GM18868 (cell line): ENCODE data around the gene JMJD1C.

ENCODE experiments used
- ATAC-seq: cut with Tn5 transposase; IDR thresholded peaks from one replicate; pipeline ENCODE4 v1.9.1; 2021; ENCODE audit warnings: mild to moderate bottlenecking, moderate library complexity; ENCODE audit not compliant: unreplicated experiment

The JMJD1C gene

DNA sequence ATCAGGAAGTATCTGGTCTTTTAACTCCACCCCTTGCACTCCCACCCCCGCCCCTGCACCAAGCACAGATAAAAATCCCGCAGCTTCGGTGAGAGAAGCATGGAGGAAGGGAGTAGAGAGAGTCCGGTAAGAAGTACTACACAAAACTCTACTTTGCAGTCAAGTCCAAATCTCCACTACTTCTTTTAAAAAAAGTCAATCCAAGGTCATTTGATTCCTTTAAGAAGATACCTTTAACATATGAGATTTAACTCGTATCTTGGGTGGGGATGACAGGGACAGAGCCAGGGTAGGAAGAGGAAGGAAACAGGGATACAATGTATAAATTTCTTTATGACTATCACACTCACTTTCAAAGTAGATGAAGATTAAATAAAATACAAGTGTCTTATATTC is 200.6 kb downstream of the JMJD1C start:
- no peak for ATAC-seq

DNA sequence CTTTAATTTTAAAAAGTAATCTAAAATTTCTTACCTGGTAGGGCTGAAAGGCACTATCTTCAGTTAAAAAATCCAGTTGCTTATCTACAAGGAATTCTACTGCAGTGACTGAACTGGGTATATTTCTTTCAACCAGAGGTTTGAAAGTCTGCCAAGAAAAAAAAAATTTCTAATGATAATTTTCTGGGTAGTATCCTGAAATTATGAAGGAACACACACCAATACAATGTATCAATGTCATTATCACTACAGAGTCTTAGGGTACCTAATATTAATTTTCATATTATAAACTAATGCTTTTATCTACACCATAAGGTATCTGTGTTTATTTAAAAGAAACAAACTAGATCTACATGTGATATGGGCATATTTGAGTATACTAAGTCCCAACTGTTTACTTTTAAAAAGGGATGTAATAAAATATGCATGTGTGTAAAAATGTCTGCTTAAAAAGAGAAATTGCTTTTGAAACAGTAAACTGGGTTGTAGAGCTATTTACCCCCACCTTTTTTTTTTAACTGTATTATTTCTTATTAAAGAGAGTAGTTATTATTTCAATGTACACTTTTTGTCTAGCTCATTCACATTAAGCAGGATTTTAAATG is 201.1 kb downstream of the JMJD1C start:
- ATAC-seq, result no peak

DNA sequence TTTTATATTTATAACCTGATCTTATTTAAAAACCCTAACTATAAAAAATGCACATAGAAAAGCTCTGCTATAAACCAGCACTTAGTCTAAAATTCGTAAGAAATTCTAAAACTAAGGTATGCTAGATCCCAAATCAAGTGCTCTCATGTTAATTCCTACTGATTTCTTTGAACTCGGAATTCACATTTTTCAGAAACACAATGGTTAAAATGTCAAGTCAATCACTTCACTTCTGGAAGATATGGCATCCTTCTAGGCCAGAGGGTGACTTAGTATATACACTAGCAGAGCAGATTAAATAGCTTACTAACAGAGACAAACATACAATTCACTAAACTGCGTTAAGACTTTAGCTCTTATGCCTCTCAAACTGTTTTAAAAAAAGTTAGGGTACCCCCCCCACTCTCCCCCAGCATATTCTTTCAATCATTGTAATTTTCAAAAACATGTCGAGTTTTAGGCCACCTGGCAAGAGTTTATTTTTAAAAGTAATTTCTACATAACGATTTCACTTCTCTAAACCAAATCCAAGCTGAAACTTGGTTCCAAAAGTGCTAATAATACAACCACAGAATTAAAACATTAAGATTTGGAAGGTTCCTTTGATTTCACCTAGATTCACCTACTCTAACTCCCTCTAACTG is 203.2 kb downstream of the JMJD1C start:
- no peak for ATAC-seq

DNA sequence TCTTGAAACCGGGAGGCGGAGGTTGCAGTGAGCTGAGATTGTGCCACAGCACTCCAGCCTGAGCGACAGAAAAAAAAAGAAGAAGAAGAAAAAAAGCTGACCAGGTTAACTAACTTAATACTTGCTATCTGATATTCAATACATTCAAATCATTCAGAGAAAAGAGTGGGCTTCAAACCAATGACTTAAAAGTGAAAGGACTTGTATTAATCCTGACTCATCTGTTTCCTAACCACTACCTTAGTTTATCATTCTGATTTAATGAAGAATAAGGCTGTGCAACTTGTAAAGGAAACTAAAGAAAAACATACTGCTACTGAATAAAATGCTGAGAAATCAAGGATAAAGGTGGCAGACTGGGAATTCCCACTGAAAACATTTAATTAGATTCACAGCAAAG is 204.3 kb downstream of the JMJD1C start:
- peak; percentile 49 for ATAC-seq

DNA sequence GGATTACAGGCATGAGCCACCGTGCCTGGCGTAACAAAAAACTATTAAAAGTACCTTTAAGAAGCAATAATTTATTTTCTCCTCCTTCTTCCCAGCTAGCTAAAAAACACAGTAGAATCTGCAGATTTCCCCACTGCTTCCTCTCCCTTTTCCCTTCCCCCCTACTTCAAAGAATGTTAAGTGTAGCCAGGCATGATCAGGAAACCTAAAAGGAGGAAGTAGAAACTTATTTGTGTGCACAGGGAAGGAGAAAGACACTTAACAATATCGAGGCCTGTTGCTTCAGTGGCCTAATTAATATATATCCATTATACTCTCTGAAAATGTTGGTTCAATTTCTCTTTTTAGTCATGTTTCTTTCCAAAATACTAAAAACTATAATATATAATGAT is 204.9 kb downstream of the JMJD1C start:
- ATAC-seq, result no peak

DNA sequence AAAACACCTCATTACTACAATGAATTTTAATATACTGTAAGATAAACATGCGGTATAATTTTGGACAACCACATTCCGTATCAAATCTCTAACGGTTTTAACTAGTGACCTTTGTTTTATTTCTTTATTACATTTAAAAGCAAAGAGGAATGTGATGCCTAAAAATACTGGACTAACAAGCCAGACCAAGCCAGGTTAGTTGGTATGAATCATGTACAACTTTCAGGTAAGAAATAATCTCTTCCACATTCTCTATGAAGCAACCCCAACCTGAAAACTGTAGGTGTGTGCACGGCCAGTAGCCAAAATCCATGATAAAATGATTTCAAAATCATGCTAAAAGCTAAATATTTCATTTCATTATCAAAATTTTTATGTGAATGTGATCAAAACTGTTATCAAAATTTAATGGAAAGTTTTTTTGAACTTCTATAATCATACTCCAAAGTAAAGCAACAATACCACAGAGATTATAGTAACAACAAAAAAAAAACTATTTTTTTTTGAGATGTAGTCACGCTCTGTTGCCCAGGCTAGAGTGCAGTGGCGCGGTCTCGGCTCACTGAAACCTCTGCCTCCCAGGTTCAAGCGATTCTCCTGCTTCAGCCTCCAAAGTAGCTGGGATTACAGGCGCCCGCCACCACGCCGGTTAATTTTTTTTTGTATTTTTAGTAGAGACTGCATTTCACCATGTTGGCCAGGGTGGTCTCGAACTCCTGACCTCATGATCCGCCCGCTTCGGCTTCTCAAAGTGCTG is 205.5 kb downstream of the JMJD1C start:
- no peak for ATAC-seq

DNA sequence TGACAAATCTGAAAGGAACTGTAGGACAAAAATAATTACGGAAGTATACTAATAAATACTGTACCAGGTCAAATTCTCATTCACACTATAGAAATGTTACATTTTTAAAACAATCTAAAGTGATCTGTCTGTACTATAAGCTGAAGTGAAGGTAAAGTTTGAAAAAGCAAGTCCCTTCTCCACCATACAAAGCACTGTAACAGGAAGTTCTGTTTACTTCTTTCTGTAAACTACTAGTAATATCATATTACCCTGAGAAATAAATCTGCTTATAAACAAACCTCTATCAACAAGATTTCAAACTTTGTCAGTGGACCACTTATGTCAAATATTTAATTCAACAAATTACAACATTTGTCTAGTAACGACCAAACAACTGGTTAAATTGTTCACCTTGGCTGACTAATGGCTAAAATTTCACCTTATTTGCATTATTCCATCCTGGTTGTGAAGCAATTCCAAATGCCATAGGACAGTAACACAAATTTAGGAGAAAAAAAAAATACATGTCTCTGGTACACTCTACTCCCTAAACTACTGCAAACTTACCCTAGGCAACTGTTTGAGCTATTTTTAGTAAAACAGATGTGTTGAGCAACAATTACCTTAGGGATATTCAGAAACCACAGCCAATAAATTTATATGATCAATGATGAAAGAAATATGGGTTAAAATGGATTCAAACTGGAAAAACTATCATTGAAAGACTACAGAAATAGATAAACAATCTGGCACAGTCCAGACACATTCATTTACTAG is 206.7 kb downstream of the JMJD1C start:
- no peak for ATAC-seq

DNA sequence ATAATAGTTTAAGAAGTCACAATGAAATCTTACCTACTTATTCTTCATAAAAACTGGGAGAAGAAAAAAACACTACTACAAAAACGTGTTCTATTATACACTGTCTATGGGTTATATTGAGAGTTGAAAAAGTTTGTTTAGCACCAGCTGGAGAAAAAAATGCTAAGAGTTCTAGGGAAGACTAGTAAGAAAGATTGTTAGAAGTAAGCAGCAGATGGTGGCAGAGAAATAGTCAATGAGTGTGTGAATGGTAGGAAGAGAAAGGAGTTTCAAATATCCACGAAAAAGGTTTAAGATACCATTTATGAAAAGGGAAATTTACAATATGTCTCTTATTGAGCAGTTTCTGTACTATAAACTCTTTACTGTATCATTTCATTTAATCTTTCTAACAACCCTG is 208.0 kb downstream of the JMJD1C start:
- no peak for ATAC-seq

DNA sequence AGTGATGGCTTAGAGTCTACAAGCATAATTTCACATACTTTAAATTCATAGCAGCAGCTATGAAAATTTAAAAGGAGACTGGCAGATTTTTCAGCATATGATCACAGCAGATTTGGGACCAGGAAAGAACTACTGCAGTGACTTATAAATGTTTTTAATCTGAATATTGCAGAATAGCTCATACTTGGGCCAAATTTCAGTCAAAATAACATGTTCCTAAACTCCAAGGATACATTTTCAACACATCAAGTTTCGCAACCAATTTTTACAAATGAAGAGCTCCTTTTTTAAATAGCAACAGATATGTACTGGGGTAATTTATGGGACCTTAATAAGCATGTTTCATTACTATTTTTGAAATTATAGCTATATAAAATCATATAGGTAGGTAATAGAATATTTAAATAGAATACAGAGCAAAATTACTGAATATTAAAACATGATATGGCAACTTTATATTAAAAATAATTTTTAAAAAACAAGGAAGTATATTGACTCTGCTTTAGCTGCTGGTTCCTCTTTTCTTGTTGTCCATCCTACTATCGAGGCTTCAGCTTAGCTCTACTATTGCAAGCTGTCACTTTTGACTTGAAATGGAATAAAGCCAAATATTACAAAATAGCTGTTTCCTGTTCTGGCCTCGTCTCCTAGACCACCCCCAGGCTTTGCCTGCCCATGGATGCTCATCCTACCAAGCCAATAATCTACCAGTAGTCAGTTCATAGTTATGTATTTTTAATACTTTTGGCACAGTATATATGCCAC is 209.6 kb downstream of the JMJD1C start:
- peak; percentile 45 for ATAC-seq

DNA sequence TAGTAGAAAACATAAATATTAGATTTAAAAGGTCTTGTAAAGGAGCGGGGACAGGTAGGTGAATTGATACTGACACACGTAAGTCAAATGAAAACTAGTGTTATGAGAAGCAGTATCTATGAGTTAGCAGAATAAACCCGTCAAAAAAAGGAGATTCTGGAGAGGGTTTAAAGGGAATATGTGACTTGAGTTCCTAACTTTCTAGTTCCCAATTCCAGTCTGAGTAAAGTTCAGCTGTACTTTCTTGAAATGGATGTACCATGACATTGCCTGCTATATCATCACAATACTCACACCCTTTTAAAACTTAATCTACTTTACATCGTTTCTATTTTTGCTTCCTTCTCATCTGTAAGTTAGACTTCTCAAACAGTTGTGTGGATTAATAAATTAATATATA is 210.5 kb downstream of the JMJD1C start:
- no peak for ATAC-seq

DNA sequence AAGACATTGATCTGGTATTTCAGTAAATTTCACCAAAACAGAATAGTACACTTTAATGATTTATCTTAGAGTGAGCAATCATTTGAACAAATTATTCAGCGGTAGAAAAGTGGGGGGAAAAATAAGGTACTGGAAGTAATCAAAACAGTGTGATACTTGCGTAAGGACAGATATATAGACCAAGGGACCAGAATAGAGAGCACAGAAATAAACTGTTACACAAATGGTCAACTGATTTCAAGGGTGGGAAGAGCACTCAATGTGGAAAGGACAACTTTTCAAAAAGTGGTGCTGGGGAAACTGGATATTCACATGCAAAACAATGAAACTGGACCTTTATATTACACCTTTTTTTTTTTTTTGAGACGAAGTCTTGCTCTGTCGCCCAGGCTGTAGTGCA is 212.7 kb downstream of the JMJD1C start:
- no peak for ATAC-seq

DNA sequence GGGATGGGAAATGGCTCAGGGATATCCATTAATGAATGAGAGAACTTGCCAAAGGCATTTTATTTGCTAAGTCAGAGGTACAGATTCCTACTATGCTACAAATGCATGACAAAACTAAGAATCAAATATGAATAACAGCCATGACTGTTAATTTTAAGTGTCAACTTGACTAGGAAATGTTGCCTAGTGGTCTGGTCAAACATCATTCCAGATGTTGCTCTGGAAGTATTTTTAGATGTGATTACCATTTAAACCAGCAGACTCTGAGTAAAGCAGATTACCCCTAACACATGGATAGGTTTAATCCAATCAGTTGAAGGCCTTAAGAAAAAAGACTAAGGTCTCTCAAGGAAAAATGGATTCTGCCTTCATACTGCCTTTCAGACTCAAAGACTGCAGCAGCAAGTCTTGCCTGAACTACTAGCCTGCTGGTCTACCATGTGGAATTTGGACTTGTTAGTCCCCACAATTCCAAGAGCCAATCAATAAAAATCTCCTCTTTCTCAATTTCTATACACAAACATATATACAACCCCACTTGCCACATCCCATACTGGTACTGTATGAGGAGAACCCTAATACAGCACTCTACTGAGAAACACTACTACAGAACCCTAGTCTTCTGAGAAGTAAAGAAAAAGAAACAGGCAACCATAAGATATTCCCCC is 213.5 kb downstream of the JMJD1C start:
- ATAC-seq, result no peak

DNA sequence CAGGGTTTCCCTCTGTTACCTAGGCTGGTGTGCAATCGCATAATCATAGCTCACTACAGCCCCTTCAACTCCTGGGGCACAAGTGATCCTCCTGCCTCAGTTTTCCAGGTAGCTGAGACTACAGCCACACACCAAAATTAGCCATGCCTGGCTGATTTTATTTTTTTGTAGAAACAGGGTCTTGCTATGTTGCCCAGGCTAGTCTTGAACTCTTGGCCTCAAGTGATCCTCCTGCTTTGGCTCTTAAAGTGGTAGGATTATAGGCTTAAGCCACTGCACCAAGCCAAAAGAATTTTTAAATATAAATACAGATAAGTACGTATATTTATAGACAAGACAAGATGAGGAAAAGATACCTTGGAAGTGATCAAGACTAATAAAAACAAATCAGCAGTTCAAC is 215.7 kb downstream of the JMJD1C start:
- no peak for ATAC-seq

DNA sequence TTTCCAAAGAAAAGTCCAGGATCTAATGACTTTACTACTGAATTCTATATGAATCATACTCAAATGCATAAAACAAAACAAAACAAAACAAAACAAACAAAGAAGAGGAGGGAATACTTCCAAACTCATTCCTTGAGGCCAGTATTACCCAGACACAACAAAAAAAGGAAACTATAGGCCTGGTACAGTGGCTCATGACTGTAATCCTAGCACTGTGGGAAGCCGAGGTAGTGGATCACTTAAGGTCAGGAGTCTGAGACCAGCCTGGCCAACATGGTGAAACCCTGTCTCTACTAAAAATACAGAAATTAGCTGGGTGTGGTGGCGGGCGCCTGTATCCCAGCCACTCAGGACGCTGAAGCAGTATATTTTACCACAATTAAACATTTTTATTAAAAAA is 218.0 kb downstream of the JMJD1C start:
- no peak for ATAC-seq

DNA sequence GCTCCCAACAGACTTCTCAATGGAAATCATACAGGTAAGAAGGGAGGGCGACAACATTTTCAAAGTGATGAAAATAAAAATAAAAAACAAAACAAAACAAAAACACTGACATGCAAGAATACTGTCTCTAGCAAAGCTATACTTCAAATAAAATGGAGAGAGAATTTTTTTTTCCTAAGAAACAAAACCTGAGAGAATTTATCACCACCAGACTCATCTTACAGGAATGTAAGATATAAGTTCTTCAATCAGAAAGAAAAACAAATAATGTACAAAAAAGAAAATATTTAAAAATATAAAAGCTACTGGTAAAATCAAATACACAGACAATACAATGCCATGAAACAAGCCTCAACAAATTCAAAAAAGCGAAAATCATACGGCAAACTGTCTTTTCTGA is 219.4 kb downstream of the JMJD1C start:
- ATAC-seq, result no peak

DNA sequence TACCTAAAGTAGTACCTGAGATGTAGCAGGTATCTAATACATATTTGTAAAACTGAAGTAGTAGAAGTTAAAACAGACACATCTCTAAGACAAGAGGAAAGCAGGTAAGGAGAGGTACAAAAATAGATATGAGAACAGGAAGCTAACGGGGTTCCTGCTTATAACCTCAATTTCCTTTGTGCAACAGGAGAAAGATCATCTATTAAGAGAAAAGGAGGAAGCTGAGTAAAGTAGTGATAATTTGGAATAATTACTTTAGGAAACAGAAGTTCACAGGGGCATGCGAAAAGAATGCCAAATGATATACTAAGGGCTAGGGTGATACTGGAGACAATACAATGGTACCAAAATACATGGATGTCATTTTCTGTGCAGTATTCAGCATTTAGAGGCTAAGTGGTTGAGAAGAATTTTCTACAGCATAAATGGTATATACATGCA is 223.9 kb downstream of the JMJD1C start:
- ATAC-seq, result peak; percentile 9

DNA sequence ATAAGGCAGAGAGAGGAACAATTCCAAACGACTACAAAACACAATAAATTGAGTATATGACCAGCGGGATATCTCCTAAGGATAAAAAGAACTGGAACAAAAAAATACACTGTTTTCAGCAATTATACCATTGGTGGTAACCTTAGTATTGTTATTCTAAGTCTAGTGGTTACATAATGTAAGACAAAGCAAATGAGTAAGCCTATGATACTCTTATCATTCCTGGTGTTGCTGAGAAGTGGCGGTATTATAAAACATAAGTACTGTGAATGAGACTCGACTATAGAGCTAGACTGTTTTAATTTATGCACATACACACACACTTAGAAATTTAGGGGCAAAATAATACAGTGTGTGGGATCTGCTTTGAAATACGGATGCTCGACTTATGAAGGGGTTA is 225.0 kb downstream of the JMJD1C start:
- no peak for ATAC-seq

DNA sequence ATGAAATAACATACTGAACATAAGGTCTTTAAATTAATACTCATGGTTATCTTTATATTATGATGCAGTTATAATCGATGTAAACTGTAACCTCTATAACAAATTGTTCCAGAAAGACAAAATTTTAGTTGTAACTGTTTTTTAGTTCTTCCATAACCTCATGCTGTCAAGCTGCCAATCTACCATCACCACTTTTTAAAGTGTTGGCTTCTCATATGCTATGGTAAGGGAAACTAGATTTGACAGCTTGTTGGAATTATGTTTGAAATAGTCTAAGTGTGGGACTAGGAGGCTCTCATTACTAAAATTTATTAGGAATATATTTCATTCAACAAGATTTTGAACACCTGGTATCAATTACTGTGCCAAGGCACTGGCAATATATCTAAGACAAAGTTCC is 227.3 kb downstream of the JMJD1C start:
- ATAC-seq, result no peak

DNA sequence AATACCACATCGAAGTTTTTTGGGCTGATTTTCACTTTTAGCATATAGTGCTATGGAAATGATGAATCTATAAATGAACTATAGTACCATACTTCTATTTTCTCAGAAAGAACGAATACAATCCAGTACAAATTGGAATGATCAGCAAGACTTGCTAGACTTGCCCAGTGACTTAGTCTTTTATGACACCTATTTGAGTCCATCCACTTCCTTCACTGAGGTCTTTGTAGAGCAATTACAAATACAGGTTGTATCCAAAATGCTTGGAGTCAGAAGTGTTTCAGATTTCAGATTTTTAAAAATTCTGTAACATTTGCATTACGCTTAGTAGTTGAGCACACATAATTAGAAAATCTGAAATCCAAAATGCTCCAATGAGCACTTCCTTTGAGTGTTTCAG is 228.4 kb downstream of the JMJD1C start:
- ATAC-seq, result no peak
